Kidney (tissue), 2 donors: ENCODE results near the gene FAM50A. TPM values are rescaled to one million over a fixed set of nuclear protein-coding genes. Genes with fewer than 3 reads are reported as not detected.

Experiments
- microRNA-seq: library from miRNA; unstranded; fragments of <30 nt; microRNA quantifications from one replicate; pipeline ENCODE4 v1.2.0, GENCODE V29; 2020
- polyA plus RNA-seq: library from polyadenylated mRNA; stranded (reverse); fragments of 350-450 nt; fragmentation: Illumina TruSeq; extraction: RNeasy Lipid Tissue Mini Kit (QIAGEN cat#74804); gene quantifications from one replicate; pipeline ENCODE4 v1.2.3, GENCODE V29; 2014; ENCODE audit warnings: low read depth, low replicate concordance; ENCODE audit not compliant: insufficient read depth
- total RNA-seq: library from RNA; stranded (reverse); fragmentation: NEBNext Ultra II Directional; extraction: Animal tissue kit (Norgen Biotek cat#: 25700); gene quantifications from one replicate; pipeline ENCODE4 v1.2.1, GENCODE V29; 2021
- donor health status: DM: yes; HTN: yes; CAD: no.

The FAM50A gene
- total and polyA plus RNA-seq, 2 donors from 2014 or later, result 46.0 to 112 TPM

Small RNAs within 50 kb of the gene (microRNA-seq; reads per million reads assigned to microRNA genes)
- gene MIR6858, result not detected

Other genes starting within 250 kb of the FAM50A start
- not detected for gene OPN1MW2, start 224.4 kb upstream of the FAM50A start, total RNA-seq
- not detected for gene OPN1MW2, start 224.4 kb upstream of the FAM50A start, polyA plus RNA-seq
- gene OPN1MW3, start 186.6 kb upstream of the FAM50A start, total RNA-seq, result not detected
- gene OPN1MW3, start 186.6 kb upstream of the FAM50A start, polyA plus RNA-seq, result not detected
- not detected for gene TEX28, start 149.0 kb upstream of the FAM50A start, total RNA-seq
- gene TEX28, start 149.0 kb upstream of the FAM50A start, polyA plus RNA-seq, result not detected
- gene TKTL1, start 148.3 kb upstream of the FAM50A start, total RNA-seq, result 0.38 TPM
- gene TKTL1, start 148.3 kb upstream of the FAM50A start, polyA plus RNA-seq, result 0.30 TPM
- gene FLNA, start 69.5 kb upstream of the FAM50A start, total RNA-seq, result 1,036 TPM
- 421 TPM for gene FLNA, start 69.5 kb upstream of the FAM50A start, polyA plus RNA-seq
- 79.6 TPM for gene EMD, start 64.8 kb upstream of the FAM50A start, total RNA-seq
- gene EMD, start 64.8 kb upstream of the FAM50A start, polyA plus RNA-seq, result 102 TPM
- 2,684 TPM for gene RPL10, start 45.8 kb upstream of the FAM50A start, total RNA-seq
- 2,858 TPM for gene RPL10, start 45.8 kb upstream of the FAM50A start, polyA plus RNA-seq
- gene DNASE1L1, start 34.9 kb upstream of the FAM50A start, total RNA-seq, result 33.8 TPM
- gene DNASE1L1, start 34.9 kb upstream of the FAM50A start, polyA plus RNA-seq, result 28.0 TPM
- 40.2 TPM for gene TAFAZZIN, start 32.6 kb upstream of the FAM50A start, total RNA-seq
- gene TAFAZZIN, start 32.6 kb upstream of the FAM50A start, polyA plus RNA-seq, result 33.3 TPM
- 121 TPM for gene ATP6AP1, start 15.5 kb upstream of the FAM50A start, total RNA-seq
- gene ATP6AP1, start 15.5 kb upstream of the FAM50A start, polyA plus RNA-seq, result 205 TPM
- 116 TPM for gene GDI1, start 7.0 kb upstream of the FAM50A start, total RNA-seq
- 92.5 TPM for gene GDI1, start 7.0 kb upstream of the FAM50A start, polyA plus RNA-seq
- 40.5 TPM for gene PLXNA3, start 14.1 kb downstream of the FAM50A start, total RNA-seq
- 4.9 TPM for gene PLXNA3, start 14.1 kb downstream of the FAM50A start, polyA plus RNA-seq
- gene LAGE3, start 35.1 kb downstream of the FAM50A start, total RNA-seq, result 10.0 TPM
- 29.0 TPM for gene LAGE3, start 35.1 kb downstream of the FAM50A start, polyA plus RNA-seq
- gene UBL4A, start 42.5 kb downstream of the FAM50A start, total RNA-seq, result 26.1 TPM
- 35.2 TPM for gene UBL4A, start 42.5 kb downstream of the FAM50A start, polyA plus RNA-seq
- gene SLC10A3, start 46.5 kb downstream of the FAM50A start, total RNA-seq, result 27.3 TPM
- 19.0 TPM for gene SLC10A3, start 46.5 kb downstream of the FAM50A start, polyA plus RNA-seq
- 39.5 TPM for gene FAM3A, start 72.1 kb downstream of the FAM50A start, total RNA-seq
- 73.4 TPM for gene FAM3A, start 72.1 kb downstream of the FAM50A start, polyA plus RNA-seq
- gene G6PD, start 102.7 kb downstream of the FAM50A start, total RNA-seq, result 54.1 TPM
- gene G6PD, start 102.7 kb downstream of the FAM50A start, polyA plus RNA-seq, result 34.7 TPM
- 31.3 TPM for gene IKBKG, start 103.5 kb downstream of the FAM50A start, total RNA-seq
- 23.3 TPM for gene IKBKG, start 103.5 kb downstream of the FAM50A start, polyA plus RNA-seq
- not detected for gene CTAG1A, start 141.0 kb downstream of the FAM50A start, total RNA-seq
- gene CTAG1A, start 141.0 kb downstream of the FAM50A start, polyA plus RNA-seq, result not detected
- gene CTAG1B, start 175.1 kb downstream of the FAM50A start, total RNA-seq, result not detected
- gene CTAG1B, start 175.1 kb downstream of the FAM50A start, polyA plus RNA-seq, result not detected
- 0.28 TPM for gene CTAG2, start 209.4 kb downstream of the FAM50A start, total RNA-seq
- not detected for gene CTAG2, start 209.4 kb downstream of the FAM50A start, polyA plus RNA-seq